ENCODE results near the gene MDC1. TPM values are rescaled to one million over a fixed set of nuclear protein-coding genes. Genes with fewer than 3 reads are reported as not detected.
A peak's percentile ranks its signal among the peaks of the same experiment; 100 is the strongest.
"Not testable (repeated sequence)": the region's sequence is repeated elsewhere in the genome, so short reads cannot be mapped to it uniquely, and the experiment has no call there.

MDC1 gene
- total RNA-seq, 1 donor from 2014 or later, result 97.2 TPM

DNA sequence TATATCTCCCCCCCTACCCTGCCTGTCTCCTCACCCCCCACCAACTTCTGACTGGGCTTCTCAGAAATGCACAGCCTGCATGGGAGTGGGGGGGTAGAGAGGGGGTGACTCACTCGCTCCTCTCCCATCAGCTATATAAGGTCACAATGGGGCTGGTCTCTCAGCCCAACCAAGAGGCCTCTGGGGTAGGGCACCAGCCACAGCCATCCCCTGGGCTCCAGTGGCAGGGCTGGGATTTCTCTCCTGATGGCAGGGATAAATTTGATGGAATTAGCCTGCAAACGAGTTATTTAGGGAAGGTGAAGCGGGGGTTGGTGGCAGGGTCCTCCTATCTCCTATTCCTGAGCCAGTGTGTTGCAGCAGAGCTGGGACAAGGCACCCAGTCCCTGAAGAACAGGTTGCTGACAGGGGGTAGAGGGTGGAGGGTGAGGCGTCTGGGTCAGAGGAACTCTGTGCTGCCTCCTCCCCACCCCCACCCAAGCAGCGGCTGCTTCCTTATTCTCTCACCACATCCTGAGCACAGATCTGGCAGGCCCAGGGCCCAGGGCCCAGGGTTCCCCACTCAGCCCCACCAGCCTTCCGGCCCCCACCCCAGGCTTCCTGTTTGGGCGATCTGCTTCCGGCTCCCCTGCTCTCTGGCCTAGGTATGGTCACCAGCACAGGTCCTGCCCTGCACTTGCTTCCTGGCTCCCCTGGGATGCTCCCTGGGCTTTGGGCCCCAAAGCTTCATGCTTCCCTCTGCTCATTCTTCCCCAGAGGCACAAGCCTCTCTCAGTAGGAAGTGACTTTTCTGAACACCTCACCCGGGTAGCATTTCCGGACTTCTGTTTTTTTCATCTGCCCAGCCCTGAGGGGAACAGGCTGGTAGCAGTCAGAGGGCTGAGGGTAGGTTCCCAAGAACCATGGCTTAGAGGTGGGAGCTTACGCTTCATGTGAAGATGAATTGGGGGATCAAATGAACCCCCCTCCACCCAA lies 34.7 kb downstream of the MDC1 start:
- Mint-ChIP-seq H3K9me3 (no peaks in the 10 kb centered on the region), H3K4me1 (peaks cover 39% of the 10 kb centered on the region), H3K4me3 (peak overlapping the region; percentile 94), H3K27me3 (no peaks in the 10 kb centered on the region), H3K36me3 (ENCODE audit: low read depth) (peaks cover 83% of the 10 kb centered on the region), H3K27ac (peak overlapping the region; percentile 97)
- intact Hi-C loops (cut with micrococcal nuclease), result loop anchor here (1.0 to 10.0 kb wide), 8 partner anchors 35 to 812 kb away; partner anchors contain the start of genes MDC1, MICB, MRPS18B and PPP1R10
- DNase-seq, result peak; percentile 96

DNA sequence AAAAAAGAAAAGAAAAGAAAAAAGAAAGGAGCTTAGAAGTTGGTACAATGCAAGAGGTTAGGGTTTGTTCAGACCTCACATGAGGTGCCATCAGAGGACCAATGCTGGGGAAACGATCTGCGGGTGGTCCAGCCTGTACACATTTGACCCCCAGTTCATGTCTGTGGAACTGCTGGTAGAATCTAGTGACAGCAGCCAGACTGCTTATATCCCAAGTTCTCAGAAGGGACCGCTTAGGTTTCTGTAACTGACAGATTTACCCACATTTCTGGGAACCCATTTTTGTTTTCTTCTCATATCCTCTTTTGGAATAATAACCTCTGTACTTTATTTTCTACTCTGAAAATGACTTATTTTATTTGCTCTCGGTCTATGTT lies 35.3 kb downstream of the MDC1 start:
- peak overlapping the region; percentile 97 for H3K27ac Mint-ChIP-seq
- no peaks in the 10 kb centered on the region for H3K9me3 Mint-ChIP-seq
- peak overlapping the region; percentile 94 for H3K4me3 Mint-ChIP-seq
- intact Hi-C loops (cut with micrococcal nuclease), result loop anchor here (1.0 to 10.0 kb wide), 8 partner anchors 36 to 813 kb away; partner anchors contain the start of genes MDC1, MICB, MRPS18B and PPP1R10
- H3K27me3 Mint-ChIP-seq, result no peaks in the 10 kb centered on the region
- peak; percentile 75 for DNase-seq
- peaks cover 41% of the 10 kb centered on the region for H3K4me1 Mint-ChIP-seq
- H3K36me3 Mint-ChIP-seq (ENCODE audit: low read depth), result peaks cover 90% of the 10 kb centered on the region

DNA sequence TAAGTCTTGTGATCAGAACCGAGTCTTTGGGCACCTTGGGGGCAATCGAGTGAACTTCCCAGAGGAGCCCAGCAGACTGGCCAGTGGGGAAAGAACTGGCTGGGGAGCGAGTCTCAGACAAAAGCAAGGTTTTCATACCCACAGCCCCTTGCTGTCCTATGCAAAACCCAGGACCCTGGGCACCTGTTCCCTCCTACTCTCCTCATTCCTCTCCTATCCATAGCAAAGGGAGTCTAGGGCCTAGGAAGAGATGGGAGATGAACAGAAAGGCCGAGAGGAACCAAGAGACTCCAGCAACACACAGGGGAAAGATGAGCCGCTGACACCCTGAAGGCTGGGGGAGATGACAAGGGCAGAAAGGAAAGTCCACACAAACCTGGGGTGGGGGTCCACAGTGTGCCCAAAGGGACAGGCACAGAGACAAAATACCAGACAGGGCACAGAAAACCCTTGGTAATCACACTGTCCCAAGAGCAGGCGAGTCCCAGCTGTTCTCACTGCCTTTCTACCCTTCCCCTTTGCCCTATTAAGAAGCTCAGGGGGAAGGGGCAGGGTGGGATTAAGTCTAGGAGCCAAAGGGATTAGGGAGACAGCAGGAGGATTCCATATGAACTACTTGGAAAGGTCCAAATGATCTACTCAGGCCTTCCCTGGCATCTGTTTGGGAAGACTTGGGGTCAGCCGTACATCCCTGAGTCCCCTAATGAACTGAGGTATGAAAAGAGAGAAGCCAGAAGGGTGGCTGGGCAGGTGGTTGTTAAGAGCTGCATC lies 37.1 kb downstream of the MDC1 start:
- peak overlapping the region; percentile 94 for H3K4me3 Mint-ChIP-seq
- intact Hi-C loops (cut with micrococcal nuclease), result loop anchor here (1.0 to 10.0 kb wide), 6 partner anchors 42 to 815 kb away; partner anchors contain the start of genes HLA-E and MICB
- H3K4me1 Mint-ChIP-seq, result peaks cover 40% of the 10 kb centered on the region
- no peaks in the 10 kb centered on the region for H3K9me3 Mint-ChIP-seq
- H3K27ac Mint-ChIP-seq, result peak overlapping the region; percentile 97
- no peaks in the 10 kb centered on the region for H3K27me3 Mint-ChIP-seq
- peak; percentile 67 for DNase-seq
- peaks cover 85% of the 10 kb centered on the region for H3K36me3 Mint-ChIP-seq (ENCODE audit: low read depth)

DNA sequence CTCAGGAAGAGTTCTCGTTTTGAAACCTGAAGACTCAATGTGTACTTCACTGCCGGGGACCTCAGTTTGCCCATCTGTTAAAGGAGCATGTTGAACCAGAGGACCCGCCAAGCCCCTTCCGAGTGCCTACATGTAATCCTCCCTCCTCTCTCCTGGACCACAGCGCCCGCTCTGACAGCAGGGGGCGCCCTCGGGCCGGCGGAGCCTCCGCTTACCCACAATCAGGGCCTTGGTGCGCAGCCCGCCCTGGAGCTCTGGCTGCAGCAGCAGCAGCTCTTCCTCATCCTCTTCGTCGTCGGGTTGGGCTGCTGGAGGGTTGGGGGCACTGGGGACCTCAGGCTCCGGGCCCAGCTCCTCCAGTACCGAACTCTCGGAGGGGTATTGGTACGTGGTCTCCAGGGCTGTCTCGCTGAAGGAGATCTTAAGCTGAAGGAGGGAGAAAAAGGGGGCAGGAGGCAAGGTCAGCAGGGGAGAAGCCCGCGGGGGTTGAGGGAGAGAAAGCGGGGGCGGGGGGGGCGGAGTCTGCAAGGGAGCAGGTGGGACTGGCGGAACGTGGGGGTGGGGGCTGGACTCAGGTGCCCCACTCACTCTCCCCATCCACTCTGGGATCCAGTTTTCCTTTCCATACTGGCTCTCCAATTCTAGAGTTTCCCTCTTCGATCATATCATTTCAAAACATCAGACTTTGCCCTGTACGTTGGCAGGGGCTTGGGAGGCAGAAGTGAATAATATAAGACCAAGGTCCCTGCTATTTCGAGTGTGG lies 37.9 kb downstream of the MDC1 start:
- H3K4me1 Mint-ChIP-seq, result peaks cover 40% of the 10 kb centered on the region
- peaks cover 79% of the 10 kb centered on the region for H3K36me3 Mint-ChIP-seq (ENCODE audit: low read depth)
- DNase-seq, result peak; percentile 97
- H3K27me3 Mint-ChIP-seq, result no peaks in the 10 kb centered on the region
- no peaks in the 10 kb centered on the region for H3K9me3 Mint-ChIP-seq
- peak overlapping the region; percentile 94 for H3K4me3 Mint-ChIP-seq
- H3K27ac Mint-ChIP-seq, result peak overlapping the region; percentile 97
- intact Hi-C loops (cut with micrococcal nuclease), result loop anchor here (1.0 to 10.0 kb wide), 3 partner anchors 43 to 198 kb away; partner anchors contain the start of gene HLA-E

DNA sequence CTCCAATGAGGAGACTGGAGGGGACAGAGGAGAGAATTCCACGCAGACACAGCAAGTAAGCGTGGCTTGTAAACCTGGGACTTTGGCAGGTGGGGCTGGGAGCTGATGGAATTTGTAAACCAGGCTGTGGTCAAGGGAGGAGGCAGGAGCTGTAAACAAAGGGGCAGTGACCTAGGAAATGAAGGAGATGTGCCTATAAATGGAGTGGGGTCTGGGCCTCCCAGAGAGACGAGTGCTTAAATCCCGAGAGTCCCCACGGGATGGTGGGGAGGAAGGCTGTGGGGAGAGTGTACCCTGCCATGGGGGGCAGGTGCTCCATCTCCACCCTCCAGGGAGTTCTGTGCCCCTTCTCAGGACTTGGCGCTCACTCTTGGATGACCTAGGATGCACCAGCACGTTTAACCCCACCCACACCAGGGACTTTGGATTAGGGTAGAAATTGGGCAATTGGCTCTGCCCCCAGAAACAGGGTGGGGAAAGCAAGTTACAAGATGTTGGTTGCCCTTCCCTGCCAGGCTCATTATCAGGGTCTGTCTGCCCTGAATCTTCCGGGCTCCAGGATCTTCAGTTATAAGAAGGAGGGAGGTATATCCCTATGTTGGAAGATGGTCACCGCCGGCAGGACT lies 40.3 kb downstream of the MDC1 start:
- Mint-ChIP-seq H3K9me3 (no peaks in the 10 kb centered on the region), H3K27me3 (no peaks in the 10 kb centered on the region), H3K36me3 (ENCODE audit: low read depth) (peaks cover 56% of the 10 kb centered on the region), H3K4me1 (peaks cover 38% of the 10 kb centered on the region), H3K4me3 (no peak overlapping the region), H3K27ac (no peak overlapping the region)
- intact Hi-C loops (cut with micrococcal nuclease), result loop anchor here (10.0 kb wide), 1 partner anchor 192 kb away; the partner anchor contains the start of gene HLA-E
- no peak for DNase-seq

DNA sequence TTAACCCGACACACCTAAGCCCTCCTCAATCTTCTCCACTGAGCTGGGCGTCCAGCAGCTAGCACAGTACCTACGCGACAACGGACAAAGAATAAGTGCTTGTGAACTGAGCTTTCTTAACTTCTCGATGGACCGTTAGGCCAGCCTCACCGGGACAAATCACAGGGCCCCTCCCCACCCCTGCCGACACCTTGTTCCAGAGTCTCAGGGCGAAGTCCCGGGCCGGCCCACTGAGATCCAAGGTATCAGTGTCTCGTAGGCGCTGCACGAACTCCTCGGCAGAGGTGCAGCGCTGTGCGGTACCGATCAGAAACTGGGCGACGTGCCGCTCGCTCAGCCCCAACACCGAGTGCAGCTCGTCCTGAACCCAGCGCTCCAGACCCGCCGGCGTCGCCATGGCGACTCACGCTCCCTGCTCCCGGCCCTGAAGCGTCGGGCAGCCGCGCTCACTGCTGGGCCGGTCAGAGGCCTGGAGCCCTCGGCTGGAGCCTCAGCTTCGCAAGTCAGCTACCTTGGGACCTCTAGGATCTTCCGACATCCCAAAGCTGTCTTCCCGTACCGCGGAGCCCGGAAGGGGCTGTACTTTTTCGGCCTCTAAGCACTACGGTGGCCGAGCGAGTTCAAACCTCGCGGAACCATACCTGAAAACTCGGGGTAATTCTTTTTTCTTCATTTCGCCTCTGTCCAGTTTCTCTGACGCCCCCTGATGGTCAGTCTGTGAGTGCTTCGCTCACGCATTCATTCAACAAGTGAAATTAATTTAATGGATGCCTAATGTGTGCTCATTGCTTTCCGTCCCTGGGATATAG lies 44.4 kb downstream of the MDC1 start, which contains the start of gene DHX16:
Gene DHX16 (minus strand): TSS at position 562 of the 809 bp plus-strand sequence. CDS start 165 bp downstream, at position 397.
- Mint-ChIP-seq H3K27me3 (no peaks in the 10 kb centered on the region), H3K27ac (peak within 1 kb of the TSS; percentile 54), H3K36me3 (ENCODE audit: low read depth) (peaks cover 41% of the 10 kb centered on the region), H3K4me1 (peaks cover 32% of the 10 kb centered on the region), H3K9me3 (no peaks in the 10 kb centered on the region), H3K4me3 (peak within 1 kb of the TSS; percentile 80)
- intact Hi-C loops (cut with micrococcal nuclease), result loop anchor here (1.0 to 10.0 kb wide), 3 partner anchors 25 to 188 kb away; partner anchors contain the start of genes C6orf136, HLA-E, MRPS18B and PPP1R10
- DNase-seq, result peak; percentile 97

DNA sequence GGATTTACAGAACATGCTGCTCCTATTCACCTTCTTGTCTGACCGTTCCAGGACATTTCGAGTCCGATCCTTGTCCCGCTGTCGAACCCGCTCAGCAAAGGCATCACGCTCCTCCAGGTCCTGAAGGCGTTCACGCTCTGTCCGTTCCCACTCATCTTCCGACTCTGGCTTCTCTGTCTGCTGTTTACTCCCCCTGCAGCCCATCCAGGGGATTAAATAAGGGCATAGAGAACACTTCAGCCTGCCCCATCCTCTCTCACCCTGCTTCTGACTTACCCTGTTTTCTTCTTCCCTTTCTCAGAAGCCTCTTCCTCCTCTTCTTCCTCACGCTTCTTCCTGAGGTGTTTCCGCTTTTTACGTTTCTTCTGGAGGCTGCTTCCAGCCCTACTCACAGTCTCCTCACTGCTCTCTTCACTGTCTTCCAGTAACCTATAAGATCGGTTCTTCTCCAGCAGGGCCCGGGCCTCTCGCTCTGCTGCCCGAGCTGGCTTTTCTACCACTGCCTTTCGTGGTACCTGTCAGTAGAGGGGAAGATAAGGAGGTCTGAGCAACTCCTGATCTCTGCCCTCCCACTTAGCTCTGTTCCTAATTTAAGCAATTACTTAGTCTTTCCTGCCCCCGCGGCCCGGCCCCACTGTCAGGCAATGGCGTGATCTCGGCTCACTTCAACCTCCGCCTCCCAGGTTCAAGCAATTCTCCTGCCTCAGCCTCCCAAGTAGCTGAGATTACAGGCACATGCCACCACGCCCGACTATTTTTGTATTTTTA lies 46.1 kb downstream of the MDC1 start:
- Mint-ChIP-seq H3K27ac (no peak overlapping the region), H3K27me3 (no peaks in the 10 kb centered on the region), H3K9me3 (no peaks in the 10 kb centered on the region), H3K36me3 (ENCODE audit: low read depth) (peaks cover 34% of the 10 kb centered on the region), H3K4me1 (peaks cover 30% of the 10 kb centered on the region), H3K4me3 (peak overlapping the region; percentile 80)
- DNase-seq, result no peak
- intact Hi-C loops (cut with micrococcal nuclease), result loop anchor here (10.0 kb wide), 1 partner anchor 186 kb away; the partner anchor contains the start of gene HLA-E

DNA sequence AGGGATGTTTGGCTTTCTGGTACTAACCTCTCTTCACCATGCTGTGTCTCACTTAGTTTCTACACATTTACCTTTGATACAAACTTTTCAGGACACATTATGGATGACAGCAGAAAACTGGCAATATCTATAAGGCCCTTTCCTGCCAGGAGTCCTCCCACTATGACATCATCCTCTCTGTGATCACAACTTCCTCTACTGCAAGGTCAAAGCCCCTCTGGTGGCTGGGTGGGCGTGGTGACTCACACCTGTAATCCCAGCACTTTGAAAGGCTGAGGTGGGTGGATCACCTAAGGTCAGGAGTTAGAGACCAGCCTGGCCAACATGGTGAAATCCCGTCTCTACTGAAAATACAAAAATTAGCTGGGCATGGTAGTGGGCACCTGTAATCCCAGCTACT lies 50.8 kb downstream of the MDC1 start:
- not testable (repeated sequence) for DNase-seq, H3K27me3 Mint-ChIP-seq, H3K9me3 Mint-ChIP-seq, H3K4me3 Mint-ChIP-seq
- peaks cover 21% of the 10 kb centered on the region for H3K4me1 Mint-ChIP-seq
- intact Hi-C loops (cut with micrococcal nuclease), result loop anchor here (1.0 kb wide), 1 partner anchor 18 kb away; no protein-coding TSS in a partner anchor
- peaks cover 60% of the 10 kb centered on the region for H3K36me3 Mint-ChIP-seq (ENCODE audit: low read depth)
- H3K27ac Mint-ChIP-seq, result peak overlapping the region; percentile 83

DNA sequence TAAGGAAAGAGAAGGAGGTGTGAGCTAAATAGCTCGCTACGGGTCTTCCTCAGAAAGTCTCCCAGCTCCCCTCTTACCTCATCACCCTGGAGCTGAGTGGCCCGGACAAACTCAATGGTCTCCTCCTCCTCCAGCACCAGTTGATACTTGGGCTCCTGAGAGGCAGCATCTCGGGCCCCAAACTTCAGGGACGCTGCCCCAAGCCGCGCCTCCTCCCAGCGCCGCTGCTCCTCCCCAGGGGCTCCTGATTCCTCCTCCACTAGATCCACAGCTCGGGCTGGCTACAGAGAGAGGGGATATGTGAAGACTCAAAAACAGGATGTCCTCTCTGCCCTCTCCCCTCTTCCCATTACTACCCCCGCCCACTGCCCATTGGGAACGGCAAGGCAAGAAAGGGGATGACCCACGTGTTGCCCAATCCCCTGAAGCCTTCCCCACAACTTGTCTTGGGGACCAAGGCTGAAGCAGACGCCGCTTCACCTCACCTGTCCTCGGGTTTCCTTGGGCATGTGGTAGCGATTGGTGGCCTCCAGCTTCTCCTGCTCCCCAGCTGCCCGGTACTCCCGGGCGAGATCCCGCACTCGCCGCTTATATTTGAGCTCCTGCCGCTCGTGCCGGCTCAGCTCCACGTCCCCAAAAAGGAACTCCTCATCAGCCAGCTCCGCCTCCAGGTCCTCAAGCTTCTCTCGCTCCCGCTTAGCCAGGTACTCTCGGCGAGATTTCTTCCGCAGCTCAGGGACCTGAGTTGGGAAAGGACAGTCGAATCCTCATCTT lies 51.9 kb downstream of the MDC1 start:
- H3K27ac Mint-ChIP-seq, result no peak overlapping the region
- no peaks in the 10 kb centered on the region for H3K27me3 Mint-ChIP-seq
- peaks cover 53% of the 10 kb centered on the region for H3K36me3 Mint-ChIP-seq (ENCODE audit: low read depth)
- no peaks in the 10 kb centered on the region for H3K9me3 Mint-ChIP-seq
- H3K4me1 Mint-ChIP-seq, result peaks cover 11% of the 10 kb centered on the region
- DNase-seq, result no peak
- intact Hi-C loops (cut with micrococcal nuclease), result no loop called here
- no peak overlapping the region for H3K4me3 Mint-ChIP-seq

DNA sequence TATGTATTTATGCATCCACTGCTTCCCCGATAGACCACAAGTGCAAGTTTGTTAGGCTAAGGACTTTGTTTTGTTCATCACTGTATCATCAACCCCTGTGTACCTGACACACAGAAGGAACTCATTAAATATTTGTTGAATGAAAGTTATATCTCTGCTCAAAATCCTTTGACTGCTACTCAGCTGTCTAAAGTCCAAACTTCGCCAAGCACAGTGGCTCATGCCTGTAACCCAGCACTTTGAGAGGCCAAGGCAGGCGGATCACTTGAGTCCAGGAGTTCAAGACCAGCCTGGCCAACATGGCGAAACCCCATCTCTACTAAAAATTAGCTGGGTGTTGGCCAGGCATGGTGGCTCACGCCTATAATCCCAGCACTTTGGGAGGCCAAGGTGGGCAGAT lies 59.2 kb downstream of the MDC1 start:
- peaks cover 69% of the 10 kb centered on the region for H3K36me3 Mint-ChIP-seq (ENCODE audit: low read depth)
- H3K27me3 Mint-ChIP-seq; intact Hi-C loops (cut with micrococcal nuclease); H3K9me3 Mint-ChIP-seq; H3K27ac Mint-ChIP-seq; H3K4me3 Mint-ChIP-seq; DNase-seq; H3K4me1 Mint-ChIP-seq: not testable (repeated sequence)

DNA sequence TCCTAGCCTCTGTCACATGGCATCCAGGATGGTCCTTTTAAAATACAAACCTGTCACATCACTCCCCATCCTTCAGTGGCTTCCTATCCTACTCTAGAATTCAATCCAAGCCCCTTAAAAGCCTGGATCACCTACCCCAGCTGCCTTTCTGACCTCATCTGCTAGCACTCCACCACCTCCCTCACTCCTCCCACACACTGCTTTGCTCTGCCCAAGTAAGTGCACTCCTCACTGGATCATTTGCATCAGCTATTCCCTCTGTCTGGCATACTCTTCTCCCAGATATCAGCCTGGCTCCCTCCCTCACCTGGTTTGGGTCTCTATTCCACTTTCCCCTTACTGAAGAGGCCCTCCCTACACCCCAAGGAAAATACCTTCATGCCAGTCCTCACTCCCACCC lies 59.6 kb downstream of the MDC1 start:
- H3K27ac Mint-ChIP-seq, result no peak overlapping the region
- peaks cover 66% of the 10 kb centered on the region for H3K36me3 Mint-ChIP-seq (ENCODE audit: low read depth)
- no peak for DNase-seq
- H3K27me3 Mint-ChIP-seq, result no peaks in the 10 kb centered on the region
- H3K4me1 Mint-ChIP-seq, result peaks cover 4% of the 10 kb centered on the region
- H3K4me3 Mint-ChIP-seq, result no peak overlapping the region
- intact Hi-C loops (cut with micrococcal nuclease), result no loop called here
- no peaks in the 10 kb centered on the region for H3K9me3 Mint-ChIP-seq

All from activated CD4-positive, alpha-beta T cell treated with anti-CD3 and anti-CD28 coated beads, Interleukin-2, amount 10 ng/mL, durations not matched to agents 24 days and 14 days (primary cell).